ENCODE results near the gene CPEB2. TPM values are rescaled to one million over a fixed set of nuclear protein-coding genes. Genes with fewer than 3 reads are reported as not detected.

Gene CPEB2
- total and polyA plus RNA-seq, 10 of the 15 experiments (the other 5 are each of a cell fraction or from before 2014, with no cell fraction given), result 0.73 to 8.3 (median 3.7) TPM

GRCh38 chr4:15001869-15002658 lies at the start of gene CPEB2 (continued):
- no peak for TF ChIP-seq CUX1 (IDR thresholded peaks at IDR 0.05; ENCODE audit: insufficient replicate concordance, low read depth, low read length)
- no peak; the same call in none of the 2 replicates for TF ChIP-seq LARP7 (IDR thresholded peaks at IDR 0.05)
- TF ChIP-seq SP1 (IDR thresholded peaks at IDR 0.05; ENCODE audit: low read depth, low read length), result no peak
- TF ChIP-seq BRCA1 (IDR thresholded peaks at IDR 0.05; ENCODE audit: low read depth, low read length), result no peak
- peak; percentile 61; the same call in 1 of the 2 replicates for TF ChIP-seq RB1 (IDR thresholded peaks at IDR 0.05; ENCODE audit: borderline replicate concordance)
- TF ChIP-seq SREBF1 (IDR thresholded peaks at IDR 0.05; ENCODE audit: low read length), result 0 out of 2 replicates have a peak, but pooled peaks have one; percentile 9
- no peak for TF ChIP-seq SMC3 (IDR thresholded peaks at IDR 0.05; ENCODE audit: borderline replicate concordance, low read length)
- TF ChIP-seq ZNF384 (IDR thresholded peaks at IDR 0.05; ENCODE audit: borderline replicate concordance, low read depth, low read length), result no peak
- TF ChIP-seq SPI1 (IDR thresholded peaks at IDR 0.05; ENCODE audit: borderline replicate concordance, insufficient read depth, low read depth, low read length), result peak; percentile 39; the same call in 1 of the 2 replicates
- TF ChIP-seq EED (IDR thresholded peaks at IDR 0.05; ENCODE audit: low read depth), result no peak; the same call in 1 of the 2 replicates
- TF ChIP-seq CTCF (IDR thresholded peaks at IDR 0.05 in 2 of 3, conservative IDR thresholded peaks at IDR 0.05 in 1 of 3; ENCODE audit: control insufficient read depth in 2 of 3, extremely low read depth in 1 of 3, insufficient read depth in 1 of 3, low read depth in 3 of 3, low read length in 3 of 3), result no peak
- no peak for TF ChIP-seq ZNF207 (IDR thresholded peaks at IDR 0.05; ENCODE audit: borderline replicate concordance)
- TF ChIP-seq ZBTB11 (CRISPR knock-in tag; IDR thresholded peaks at IDR 0.05), result no peak
- no peak for TF ChIP-seq HDAC2 (IDR thresholded peaks at IDR 0.05)
- no peak for TF ChIP-seq NFIC (IDR thresholded peaks at IDR 0.05; ENCODE audit: low read depth, low read length)
- TF ChIP-seq JUNB (IDR thresholded peaks at IDR 0.05), result no peak
- TF ChIP-seq RELA (IDR thresholded peaks at IDR 0.05; ENCODE audit: borderline replicate concordance, partially characterized antibody), result peak; percentile 52
- no peak for TF ChIP-seq EZH2 (IDR thresholded peaks at IDR 0.05; ENCODE audit: borderline replicate concordance, control insufficient read depth, low read depth, low read length)
- TF ChIP-seq STAT1 (conservative IDR thresholded peaks at IDR 0.05), result 0 out of 2 replicates have a peak, but pooled peaks have one; percentile 29
- peak; percentile 93 for TF ChIP-seq BACH1 (IDR thresholded peaks at IDR 0.05; ENCODE audit: borderline replicate concordance)

All from GM12878 (cell line).